WTC11 (cell line): ENCODE data around the gene S100A13. TPM values are rescaled to one million over a fixed set of nuclear protein-coding genes. Genes with fewer than 3 reads are reported as not detected.
"Not testable (repeated sequence)": the region's sequence is repeated elsewhere in the genome, so short reads cannot be mapped to it uniquely, and the experiment has no call there.

Source experiments
- ATAC-seq: fragments of 200-7000 bp; cut with Tn5 transposase; 2 replicates; pipeline ENCODE4 v1.10.0; 2021; ENCODE audit warnings: mild to moderate bottlenecking, moderate library complexity
- CTCF ChIA-PET: fragments of 300-600 bp; sonication (Branson Sonifier 250); formaldehyde crosslinking; loops from one replicate; lab custom pipeline; 2021; ENCODE audit warnings: antibody characterized with exemption; lab: Charles Lee
- POLR2A ChIA-PET: fragments of 350-600 bp; sonication (Branson Sonifier 250); formaldehyde crosslinking; loops from one replicate; lab custom pipeline; 2021; ENCODE audit warnings: antibody characterized with exemption; lab: Charles Lee
- DNase-seq: peaks from one replicate; pipeline ENCODE4 v3.0.0; 2021; ENCODE audit warnings: low spot score
- H3K27ac Mint-ChIP-seq: 2 replicates; pipeline ENCODE4 v1.8.0; 2021; ENCODE audit warnings: mixed read lengths
- H3K27me3 Mint-ChIP-seq: 2 replicates; pipeline ENCODE4 v1.8.0; 2021; ENCODE audit warnings: low read depth, mild to moderate bottlenecking, moderate library complexity, mixed read lengths
- H3K36me3 Mint-ChIP-seq: 2 replicates; pipeline ENCODE4 v1.8.0; 2021; ENCODE audit warnings: mixed read lengths
- H3K4me1 Mint-ChIP-seq: 2 replicates; pipeline ENCODE4 v1.8.0; 2022; ENCODE audit warnings: mixed read lengths
- H3K4me3 Mint-ChIP-seq: 2 replicates; pipeline ENCODE4 v1.8.0; 2021; ENCODE audit warnings: mild to moderate bottlenecking, moderate library complexity, mixed read lengths
- H3K9me3 Mint-ChIP-seq: 2 replicates; pipeline ENCODE4 v1.8.0; 2021; ENCODE audit warnings: mixed read lengths
- ATF6 ChIP-seq: sonication (generic); formaldehyde crosslinking; IDR thresholded peaks from 2 replicates; pipeline ENCODE4 v1.8.1; 2023; ENCODE audit warnings: mild to moderate bottlenecking, missing genetic modification reagents
- CBFB ChIP-seq: sonication (generic); formaldehyde crosslinking; IDR thresholded peaks from 2 replicates; pipeline ENCODE4 v1.8.1; 2022; ENCODE audit warnings: mild to moderate bottlenecking, low read depth, missing genetic modification reagents
- E2F4 ChIP-seq: sonication (generic); formaldehyde crosslinking; IDR thresholded peaks from 2 replicates; pipeline ENCODE4 v1.8.1; 2022; ENCODE audit warnings: low read depth, mild to moderate bottlenecking, moderate library complexity, missing genetic modification reagents, borderline replicate concordance
- EMX1 ChIP-seq: fragments of 250-450 bp; sonication (Bioruptor Pico); IDR thresholded peaks from 2 replicates; pipeline ENCODE4 v1.8.0; 2021; ENCODE audit warnings: mild to moderate bottlenecking
- ERG ChIP-seq: fragments of 250-450 bp; sonication (Bioruptor Pico); IDR thresholded peaks from 2 replicates; pipeline ENCODE4 v1.8.0; 2021; ENCODE audit warnings: mild to moderate bottlenecking
- ETV6 ChIP-seq: sonication (generic); formaldehyde crosslinking; IDR thresholded peaks from 2 replicates; pipeline ENCODE4 v1.8.1; 2022; ENCODE audit warnings: mild to moderate bottlenecking, missing genetic modification reagents
- FOXP4 ChIP-seq: sonication (generic); formaldehyde crosslinking; IDR thresholded peaks from 2 replicates; pipeline ENCODE4 v1.8.0; 2022; ENCODE audit warnings: mild to moderate bottlenecking, missing genetic modification reagents
- MLX ChIP-seq: sonication (generic); formaldehyde crosslinking; IDR thresholded peaks from 2 replicates; pipeline ENCODE4 v1.8.1; 2023; ENCODE audit warnings: mild to moderate bottlenecking, missing genetic modification reagents, moderate library complexity
- PREB ChIP-seq: sonication (generic); formaldehyde crosslinking; IDR thresholded peaks from 2 replicates; pipeline ENCODE4 v1.8.1; 2022; ENCODE audit warnings: mild to moderate bottlenecking, missing genetic modification reagents, moderate library complexity, borderline replicate concordance
- USF1 ChIP-seq: sonication (generic); formaldehyde crosslinking; IDR thresholded peaks from 2 replicates; pipeline ENCODE4 v1.8.0; 2022; ENCODE audit warnings: mild to moderate bottlenecking, missing genetic modification reagents
- ZNF512 ChIP-seq: sonication (generic); formaldehyde crosslinking; IDR thresholded peaks from 2 replicates; pipeline ENCODE4 v1.8.1; 2022; ENCODE audit warnings: missing genetic modification reagents, borderline replicate concordance
- total RNA-seq: library from RNA; stranded (reverse); gene quantifications from 3 replicates; pipeline ENCODE4 v1.2.3, GENCODE V29; 2021

Gene S100A13
- total RNA-seq, 1 experiment from 2014 or later: 68.4 TPM

- H3K36me3 Mint-ChIP-seq: peaks cover 19% of the 10 kb centered on the region
- ChIA-PET CTCF (interaction anchor here (0.7 kb wide), 1 partner anchor 11 kb away, joined by 4 read pairs; no protein-coding TSS in a partner anchor), POLR2A (interaction anchor here (0.7 kb wide), 1 partner anchor 14 kb away, joined by 3 read pairs; no protein-coding TSS in a partner anchor)
- peaks cover 22% of the 10 kb centered on the region for H3K4me1 Mint-ChIP-seq
- no peaks in the 10 kb centered on the region for H3K9me3 Mint-ChIP-seq
- no peak for ATAC-seq
- H3K27me3 Mint-ChIP-seq: peaks cover 9% of the 10 kb centered on the region
- TF ChIP-seq PREB (CRISPR knock-in tag): no peak
- no peak for TF ChIP-seq ETV6 (CRISPR knock-in tag)
- no peak for TF ChIP-seq EMX1 (CRISPR knock-in tag)
- no peak for TF ChIP-seq MLX (CRISPR knock-in tag)
- no peak for TF ChIP-seq FOXP4 (CRISPR knock-in tag)
- TF ChIP-seq ERG (CRISPR knock-in tag): no peak
- TF ChIP-seq CBFB: no peak
- no peak for TF ChIP-seq USF1 (CRISPR knock-in tag)
- TF ChIP-seq ATF6: no peak
- no peak for TF ChIP-seq ZNF512 (CRISPR knock-in tag)
- TF ChIP-seq E2F4 (CRISPR knock-in tag): no peak
- TF ChIP-seq, all 79 proteins: peak for 0
- Mint-ChIP-seq H3K4me3 (peak overlapping the region; percentile 15), H3K27ac (no peak overlapping the region)
- DNase-seq: no peak
Observed at GRCh38 chr1:153673511-153673910, 46.2 kb upstream of the S100A13 start.

- H3K27me3 Mint-ChIP-seq, H3K4me3 Mint-ChIP-seq, ATAC-seq, H3K9me3 Mint-ChIP-seq, H3K27ac Mint-ChIP-seq: not testable (repeated sequence)
- CTCF ChIA-PET: interaction anchor here (0.8 to 1.7 kb wide), 7 partner anchors 45 to 315 kb away, joined by 3 to 7 read pairs (median 5); partner anchors contain the start of genes INTS3, S100A13 and SLC27A3
- peak; percentile 37 for DNase-seq
- Mint-ChIP-seq H3K36me3 (peaks cover 36% of the 10 kb centered on the region), H3K4me1 (peaks cover 14% of the 10 kb centered on the region)
- POLR2A ChIA-PET: interaction anchor here (1.0 to 1.8 kb wide), 2 partner anchors 38 to 104 kb away, joined by 3 to 9 read pairs; partner anchors contain the start of gene CHTOP
Observed at GRCh38 chr1:153671628-153672353, 44.5 kb upstream of the S100A13 start.
